Esophagus muscularis mucosa (tissue), 4 donors: ENCODE results near the gene FOXN1.

Source experiments
- CTCF ChIP-seq, 3 experiments: fragments of 200-600 bp in 2 of 3; fragments of 450-650 bp in 1 of 3; sonication (generic) in 2 of 3; IDR thresholded peaks; one replicate each; pipeline ENCODE4 v1.5.1; 2017 to 2019; ENCODE audit warnings: antibody characterized with exemption in 3 of 3, mild to moderate bottlenecking in 2 of 3, moderate library complexity in 1 of 3
- EP300 ChIP-seq: sonication (generic); formaldehyde crosslinking; IDR thresholded peaks from one replicate; pipeline ENCODE4 v1.6.1; 2017; ENCODE audit warnings: antibody characterized with exemption
- POLR2A ChIP-seq: fragments of 450-650 bp; IDR thresholded peaks from one replicate; pipeline ENCODE4 v1.6.1; 2017; ENCODE audit warnings: antibody characterized with exemption, moderate library complexity, mild to moderate bottlenecking, low read depth

- TF ChIP-seq CTCF (IDR thresholded peaks at IDR 0.05) = no peak
- TF ChIP-seq POLR2A = no peak
- TF ChIP-seq EP300 = no peak
Observed at GRCh38 chr17:28570716-28571360, 64.7 kb downstream of the FOXN1 start.
